HCT116 (cell line): ENCODE data around the gene BBS2.

Experiments used
- CBX3 ChIP-seq: IDR thresholded peaks from 2 replicates; pipeline ENCODE4 v1.6.1; 2012; ENCODE audit warnings: low read depth
- CTCF ChIP-seq, 3 experiments: fragments of 200-600 bp in 1 of 3; sonication (generic) in 1 of 3; IDR thresholded peaks in 2 of 3; conservative IDR thresholded peaks in 1 of 3; 2 replicates each; pipeline ENCODE4 v1.5.1; 2012 to 2017; ENCODE audit warnings: low read depth in 2 of 3, low read length in 2 of 3, antibody characterized with exemption in 1 of 3, borderline replicate concordance in 1 of 3, control low read depth in 1 of 3, mild to moderate bottlenecking in 1 of 3, mixed read lengths in 1 of 3, mixed run types in 1 of 3, moderate library complexity in 1 of 3; ENCODE audit not compliant: insufficient read depth in 1 of 3
- EGR1 ChIP-seq: IDR thresholded peaks from 2 replicates; pipeline ENCODE4 v1.6.1; 2012; ENCODE audit warnings: low read depth
- POLR2A ChIP-seq: IDR thresholded peaks from 2 replicates; pipeline ENCODE4 v1.7.0; 2011; ENCODE audit warnings: borderline replicate concordance; ENCODE audit not compliant: insufficient read depth, insufficient read length; ENCODE audit errors: extremely low read depth
- POLR2AphosphoS5 ChIP-seq: IDR thresholded peaks from 2 replicates; pipeline ENCODE4 v1.6.1; 2011; ENCODE audit warnings: mild to moderate bottlenecking, low read depth, low read length, moderate library complexity
- SIN3A ChIP-seq: IDR thresholded peaks from 2 replicates; pipeline ENCODE4 v1.6.1; 2012; ENCODE audit warnings: low read depth
- YY1 ChIP-seq: IDR thresholded peaks from 2 replicates; pipeline ENCODE4 v1.6.1; 2011; ENCODE audit warnings: low read length, low read depth, moderate library complexity, mild to moderate bottlenecking; ENCODE audit not compliant: insufficient replicate concordance; ENCODE audit errors: extremely low read depth
- ZFX ChIP-seq: fragments of 450-650 bp; IDR thresholded peaks from 2 replicates; pipeline ENCODE4 v1.6.1; 2017
- ZNF274 ChIP-seq: fragments of 200-500 bp; sonication (Bioruptor generic); IDR thresholded peaks from 2 replicates; pipeline ENCODE4 v1.6.1; 2014; ENCODE audit warnings: mild to moderate bottlenecking, low read depth, low read length, inconsistent platforms
- TF ChIP-seq, protein P1 (sequence below): IDR thresholded peaks from 2 replicates; pipeline ENCODE4 v1.6.1; 2012; ENCODE audit warnings: low read depth
- TF ChIP-seq, protein P2 (sequence below): IDR thresholded peaks from 2 replicates; pipeline ENCODE4 v1.6.1; 2012

- no peak for TF ChIP-seq CTCF (IDR thresholded peaks at IDR 0.05 in 2 of 3, conservative IDR thresholded peaks at IDR 0.05 in 1 of 3; ENCODE audit: borderline replicate concordance in 1 of 3, insufficient read depth in 1 of 3, low read depth in 2 of 3, low read length in 2 of 3)
- no peak for TF ChIP-seq EGR1
- TF ChIP-seq POLR2AphosphoS5 = no peak
- no peak for TF ChIP-seq POLR2A
- no peak for TF ChIP-seq YY1
- TF ChIP-seq ZNF274 = no peak
- TF ChIP-seq ZFX = no peak
- no peak for TF ChIP-seq SIN3A
- TF ChIP-seq, protein P1, sequence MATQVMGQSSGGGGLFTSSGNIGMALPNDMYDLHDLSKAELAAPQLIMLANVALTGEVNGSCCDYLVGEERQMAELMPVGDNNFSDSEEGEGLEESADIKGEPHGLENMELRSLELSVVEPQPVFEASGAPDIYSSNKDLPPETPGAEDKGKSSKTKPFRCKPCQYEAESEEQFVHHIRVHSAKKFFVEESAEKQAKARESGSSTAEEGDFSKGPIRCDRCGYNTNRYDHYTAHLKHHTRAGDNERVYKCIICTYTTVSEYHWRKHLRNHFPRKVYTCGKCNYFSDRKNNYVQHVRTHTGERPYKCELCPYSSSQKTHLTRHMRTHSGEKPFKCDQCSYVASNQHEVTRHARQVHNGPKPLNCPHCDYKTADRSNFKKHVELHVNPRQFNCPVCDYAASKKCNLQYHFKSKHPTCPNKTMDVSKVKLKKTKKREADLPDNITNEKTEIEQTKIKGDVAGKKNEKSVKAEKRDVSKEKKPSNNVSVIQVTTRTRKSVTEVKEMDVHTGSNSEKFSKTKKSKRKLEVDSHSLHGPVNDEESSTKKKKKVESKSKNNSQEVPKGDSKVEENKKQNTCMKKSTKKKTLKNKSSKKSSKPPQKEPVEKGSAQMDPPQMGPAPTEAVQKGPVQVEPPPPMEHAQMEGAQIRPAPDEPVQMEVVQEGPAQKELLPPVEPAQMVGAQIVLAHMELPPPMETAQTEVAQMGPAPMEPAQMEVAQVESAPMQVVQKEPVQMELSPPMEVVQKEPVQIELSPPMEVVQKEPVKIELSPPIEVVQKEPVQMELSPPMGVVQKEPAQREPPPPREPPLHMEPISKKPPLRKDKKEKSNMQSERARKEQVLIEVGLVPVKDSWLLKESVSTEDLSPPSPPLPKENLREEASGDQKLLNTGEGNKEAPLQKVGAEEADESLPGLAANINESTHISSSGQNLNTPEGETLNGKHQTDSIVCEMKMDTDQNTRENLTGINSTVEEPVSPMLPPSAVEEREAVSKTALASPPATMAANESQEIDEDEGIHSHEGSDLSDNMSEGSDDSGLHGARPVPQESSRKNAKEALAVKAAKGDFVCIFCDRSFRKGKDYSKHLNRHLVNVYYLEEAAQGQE = no peak
- TF ChIP-seq, protein P2, sequence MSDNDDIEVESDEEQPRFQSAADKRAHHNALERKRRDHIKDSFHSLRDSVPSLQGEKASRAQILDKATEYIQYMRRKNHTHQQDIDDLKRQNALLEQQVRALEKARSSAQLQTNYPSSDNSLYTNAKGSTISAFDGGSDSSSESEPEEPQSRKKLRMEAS = no peak
- no peak for TF ChIP-seq CBX3
These were observed 19.8 kb upstream of the BBS2 start for GRCh38 chr16:56539656-56540055.
